ENCODE results near the gene VARS2.
"Not testable (repeated sequence)": the region's sequence is repeated elsewhere in the genome, so short reads cannot be mapped to it uniquely, and the experiment has no call there.

VARS2 gene

GRCh38 chr6:30871592-30872183 lies 42.4 kb upstream of the VARS2 start:
- H3K4me3 ChIP-seq (ENCODE audit: low read depth, low read length) = no peak overlapping the region
- no peak overlapping the region for H2BK12ac ChIP-seq (ENCODE audit: low read length)
- no peaks in the 10 kb centered on the region for H3K27me3 ChIP-seq (ENCODE audit: insufficient read depth, low read length)
- H3K9me3 ChIP-seq (ENCODE audit: insufficient read depth, low read depth, low read length) = peaks cover 10% of the 10 kb centered on the region
- no CpG with 5 or more reads among the region's 4 CpGs for WGBS (ENCODE audit: extremely low coverage, insufficient coverage, insufficient read length)
- no peak overlapping the region for H3K18ac ChIP-seq (ENCODE audit: low read length)
- H3K27ac ChIP-seq (ENCODE audit: low read depth, low read length) = no peak overlapping the region
- no peak overlapping the region for H2BK5ac ChIP-seq (ENCODE audit: low read depth, low read length, poor library complexity)
- H3K4me2 ChIP-seq (ENCODE audit: low read length) = no peak overlapping the region
- H4K8ac ChIP-seq (ENCODE audit: low read depth, low read length) = no peak overlapping the region
- H3K9ac ChIP-seq (ENCODE audit: low read length) = no peak overlapping the region
- no peak overlapping the region for H2AK5ac ChIP-seq (ENCODE audit: low read length)
- no peaks in the 10 kb centered on the region for H3K4me1 ChIP-seq (ENCODE audit: control insufficient read depth in 1 of 2, insufficient read depth in 2 of 2, low read length in 2 of 2)
- H4K91ac ChIP-seq (ENCODE audit: low read depth, low read length) = no peak overlapping the region
- H3K23ac ChIP-seq (ENCODE audit: low read length) = no peak overlapping the region
- H4K12ac ChIP-seq (ENCODE audit: low read depth, low read length) = no peak overlapping the region
- H3K79me2 ChIP-seq (ENCODE audit: control insufficient read depth, insufficient read depth, low read length, poor library complexity) = no peaks in the 10 kb centered on the region
- H2AFZ ChIP-seq (ENCODE audit: insufficient read depth, low read length, poor library complexity) = no peak overlapping the region
- no peak overlapping the region for H2BK120ac ChIP-seq (ENCODE audit: insufficient read depth, low read length, poor library complexity)
- no peaks in the 10 kb centered on the region for H3K36me3 ChIP-seq (ENCODE audit: control insufficient read depth in 1 of 2, insufficient read depth in 2 of 2, low read length in 2 of 2)
- no peak for DNase-seq
- no peak overlapping the region for H3K4ac ChIP-seq (ENCODE audit: low read depth, low read length)
- H3K79me1 ChIP-seq (ENCODE audit: low read length) = no peaks in the 10 kb centered on the region
- H3K14ac ChIP-seq (ENCODE audit: low read length) = no peak overlapping the region

GRCh38 chr6:30873137-30873640 lies 40.8 kb upstream of the VARS2 start:
- Histone ChIP-seq H2BK5ac (ENCODE audit: low read depth, low read length, poor library complexity) (no peak overlapping the region), H3K4me2 (ENCODE audit: low read length) (no peak overlapping the region), H4K91ac (ENCODE audit: low read depth, low read length) (no peak overlapping the region), H2AK5ac (ENCODE audit: low read length) (no peak overlapping the region), H3K9me3 (ENCODE audit: insufficient read depth, low read depth, low read length) (peaks cover 10% of the 10 kb centered on the region), H3K79me1 (ENCODE audit: low read length) (peaks cover 4% of the 10 kb centered on the region), H3K14ac (ENCODE audit: low read length) (no peak overlapping the region), H2BK12ac (ENCODE audit: low read length) (no peak overlapping the region), H2AFZ (ENCODE audit: insufficient read depth, low read length, poor library complexity) (no peak overlapping the region), H3K36me3 (ENCODE audit: control insufficient read depth in 1 of 2, insufficient read depth in 2 of 2, low read length in 2 of 2) (no peaks in the 10 kb centered on the region), H3K9ac (ENCODE audit: low read length) (no peak overlapping the region), H2BK120ac (ENCODE audit: insufficient read depth, low read length, poor library complexity) (no peak overlapping the region), H3K4me3 (ENCODE audit: low read depth, low read length) (no peak overlapping the region), H4K12ac (ENCODE audit: low read depth, low read length) (no peak overlapping the region), H4K8ac (ENCODE audit: low read depth, low read length) (no peak overlapping the region), H3K27ac (ENCODE audit: low read depth, low read length) (no peak overlapping the region), H3K4ac (ENCODE audit: low read depth, low read length) (no peak overlapping the region), H3K27me3 (ENCODE audit: insufficient read depth, low read length) (no peaks in the 10 kb centered on the region), H3K79me2 (ENCODE audit: control insufficient read depth, insufficient read depth, low read length, poor library complexity) (no peaks in the 10 kb centered on the region), H3K23ac (ENCODE audit: low read length) (no peak overlapping the region), H3K4me1 (ENCODE audit: control insufficient read depth in 1 of 2, insufficient read depth in 2 of 2, low read length in 2 of 2) (no peaks in the 10 kb centered on the region), H3K18ac (ENCODE audit: low read length) (no peak overlapping the region)
- no CpG with 5 or more reads among the region's 2 CpGs for WGBS (ENCODE audit: extremely low coverage, insufficient coverage, insufficient read length)
- no peak for DNase-seq

- H4K91ac ChIP-seq (ENCODE audit: low read depth, low read length); H3K23ac ChIP-seq (ENCODE audit: low read length); H3K4me2 ChIP-seq (ENCODE audit: low read length); H3K9me3 ChIP-seq (ENCODE audit: insufficient read depth, low read depth, low read length); H3K27me3 ChIP-seq (ENCODE audit: insufficient read depth, low read length); DNase-seq; H4K12ac ChIP-seq (ENCODE audit: low read depth, low read length); H3K36me3 ChIP-seq (ENCODE audit: control insufficient read depth in 1 of 2, insufficient read depth in 2 of 2, low read length in 2 of 2); H4K8ac ChIP-seq (ENCODE audit: low read depth, low read length); H2AFZ ChIP-seq (ENCODE audit: insufficient read depth, low read length, poor library complexity); H3K9ac ChIP-seq (ENCODE audit: low read length); H3K18ac ChIP-seq (ENCODE audit: low read length); H2AK5ac ChIP-seq (ENCODE audit: low read length); H3K14ac ChIP-seq (ENCODE audit: low read length); H3K79me1 ChIP-seq (ENCODE audit: low read length); H3K4me3 ChIP-seq (ENCODE audit: low read depth, low read length); H3K4me1 ChIP-seq (ENCODE audit: control insufficient read depth in 1 of 2, insufficient read depth in 2 of 2, low read length in 2 of 2); H3K27ac ChIP-seq (ENCODE audit: low read depth, low read length); H3K79me2 ChIP-seq (ENCODE audit: control insufficient read depth, insufficient read depth, low read length, poor library complexity); H3K4ac ChIP-seq (ENCODE audit: low read depth, low read length); H2BK5ac ChIP-seq (ENCODE audit: low read depth, low read length, poor library complexity); H2BK120ac ChIP-seq (ENCODE audit: insufficient read depth, low read length, poor library complexity); H2BK12ac ChIP-seq (ENCODE audit: low read length): not testable (repeated sequence)
- WGBS (ENCODE audit: extremely low coverage, insufficient coverage, insufficient read length) = no CpG with 5 or more reads among the region's 3 CpGs
These were observed 40.2 kb upstream of the VARS2 start for GRCh38 chr6:30873795-30874194.

- no peak for DNase-seq
These were observed 38.6 kb upstream of the VARS2 start for GRCh38 chr6:30875244-30876038.

More at GRCh38 chr6:30875244-30876038, 38.6 kb upstream of the VARS2 start:
- no peak overlapping the region for H2AK5ac ChIP-seq (ENCODE audit: low read length)
- no peak overlapping the region for H2AFZ ChIP-seq (ENCODE audit: insufficient read depth, low read length, poor library complexity)
- no peak overlapping the region for H2BK5ac ChIP-seq (ENCODE audit: low read depth, low read length, poor library complexity)
- H3K4me2 ChIP-seq (ENCODE audit: low read length) = no peak overlapping the region
- peaks cover 4% of the 10 kb centered on the region for H3K79me1 ChIP-seq (ENCODE audit: low read length)
- no peak overlapping the region for H2BK12ac ChIP-seq (ENCODE audit: low read length)
- no peaks in the 10 kb centered on the region for H3K4me1 ChIP-seq (ENCODE audit: control insufficient read depth in 1 of 2, insufficient read depth in 2 of 2, low read length in 2 of 2)
- no peak overlapping the region for H4K91ac ChIP-seq (ENCODE audit: low read depth, low read length)
- no peak overlapping the region for H3K23ac ChIP-seq (ENCODE audit: low read length)
- H3K36me3 ChIP-seq (ENCODE audit: control insufficient read depth in 1 of 2, insufficient read depth in 2 of 2, low read length in 2 of 2) = no peaks in the 10 kb centered on the region
- no peak overlapping the region for H3K18ac ChIP-seq (ENCODE audit: low read length)
- no peaks in the 10 kb centered on the region for H3K79me2 ChIP-seq (ENCODE audit: control insufficient read depth, insufficient read depth, low read length, poor library complexity)
- H3K9me3 ChIP-seq (ENCODE audit: insufficient read depth, low read depth, low read length) = peaks cover 7% of the 10 kb centered on the region
- H3K9ac ChIP-seq (ENCODE audit: low read length) = no peak overlapping the region
- no peaks in the 10 kb centered on the region for H3K27me3 ChIP-seq (ENCODE audit: insufficient read depth, low read length)
- no peak overlapping the region for H4K8ac ChIP-seq (ENCODE audit: low read depth, low read length)
- WGBS (ENCODE audit: extremely low coverage, insufficient coverage, insufficient read length) = no CpG with 5 or more reads among the region's 18 CpGs
- no peak overlapping the region for H3K27ac ChIP-seq (ENCODE audit: low read depth, low read length)
- H3K14ac ChIP-seq (ENCODE audit: low read length) = no peak overlapping the region
- H4K12ac ChIP-seq (ENCODE audit: low read depth, low read length) = no peak overlapping the region
- H3K4me3 ChIP-seq (ENCODE audit: low read depth, low read length) = no peak overlapping the region
- no peak overlapping the region for H3K4ac ChIP-seq (ENCODE audit: low read depth, low read length)
- H2BK120ac ChIP-seq (ENCODE audit: insufficient read depth, low read length, poor library complexity) = no peak overlapping the region

All from trophoblast cell (in vitro differentiated cells and primary cell).